ENCODE results near the gene SFXN4. TPM values are rescaled to one million over a fixed set of nuclear protein-coding genes. Genes with fewer than 3 reads are reported as not detected.

Gene SFXN4
- total RNA-seq, 1 donor from 2014 or later = 19.9 TPM

DNA sequence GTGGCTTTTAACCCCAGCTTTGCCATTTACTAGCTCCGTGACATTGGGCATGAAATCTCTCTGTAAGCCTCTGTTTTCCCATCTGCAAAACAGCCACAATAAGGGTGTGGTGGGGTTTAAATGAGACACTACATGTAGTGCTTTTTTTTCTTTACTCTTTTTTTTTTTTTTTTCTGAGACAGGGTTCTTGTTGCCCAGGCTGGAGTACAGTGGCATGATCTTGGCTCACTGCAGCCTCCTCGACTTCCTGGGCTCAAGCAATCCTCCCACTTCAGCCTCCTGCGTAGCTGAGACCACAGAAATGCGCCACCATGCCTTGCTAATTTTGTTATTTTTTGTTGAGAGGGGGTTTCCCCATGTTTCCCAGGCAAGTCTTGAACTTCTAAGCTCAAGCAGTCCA lies 69.9 kb downstream of the SFXN4 start:
- TF ChIP-seq, protein P1, sequence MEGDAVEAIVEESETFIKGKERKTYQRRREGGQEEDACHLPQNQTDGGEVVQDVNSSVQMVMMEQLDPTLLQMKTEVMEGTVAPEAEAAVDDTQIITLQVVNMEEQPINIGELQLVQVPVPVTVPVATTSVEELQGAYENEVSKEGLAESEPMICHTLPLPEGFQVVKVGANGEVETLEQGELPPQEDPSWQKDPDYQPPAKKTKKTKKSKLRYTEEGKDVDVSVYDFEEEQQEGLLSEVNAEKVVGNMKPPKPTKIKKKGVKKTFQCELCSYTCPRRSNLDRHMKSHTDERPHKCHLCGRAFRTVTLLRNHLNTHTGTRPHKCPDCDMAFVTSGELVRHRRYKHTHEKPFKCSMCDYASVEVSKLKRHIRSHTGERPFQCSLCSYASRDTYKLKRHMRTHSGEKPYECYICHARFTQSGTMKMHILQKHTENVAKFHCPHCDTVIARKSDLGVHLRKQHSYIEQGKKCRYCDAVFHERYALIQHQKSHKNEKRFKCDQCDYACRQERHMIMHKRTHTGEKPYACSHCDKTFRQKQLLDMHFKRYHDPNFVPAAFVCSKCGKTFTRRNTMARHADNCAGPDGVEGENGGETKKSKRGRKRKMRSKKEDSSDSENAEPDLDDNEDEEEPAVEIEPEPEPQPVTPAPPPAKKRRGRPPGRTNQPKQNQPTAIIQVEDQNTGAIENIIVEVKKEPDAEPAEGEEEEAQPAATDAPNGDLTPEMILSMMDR (conservative IDR thresholded peaks at IDR 0.05) = no peak
- H3K36me3 Mint-ChIP-seq (ENCODE audit: low read depth) = no peaks in the 10 kb centered on the region
- no peak for DNase-seq (ENCODE audit: low read depth, low spot score)
- peaks cover 4% of the 10 kb centered on the region for H3K4me1 Mint-ChIP-seq
- H3K27me3 Mint-ChIP-seq (ENCODE audit: low read depth) = no peaks in the 10 kb centered on the region
- no peak overlapping the region for H3K4me3 Mint-ChIP-seq
- H3K9me3 Mint-ChIP-seq = no peaks in the 10 kb centered on the region
- no peak overlapping the region for H3K27ac Mint-ChIP-seq (ENCODE audit: unreplicated experiment)

DNA sequence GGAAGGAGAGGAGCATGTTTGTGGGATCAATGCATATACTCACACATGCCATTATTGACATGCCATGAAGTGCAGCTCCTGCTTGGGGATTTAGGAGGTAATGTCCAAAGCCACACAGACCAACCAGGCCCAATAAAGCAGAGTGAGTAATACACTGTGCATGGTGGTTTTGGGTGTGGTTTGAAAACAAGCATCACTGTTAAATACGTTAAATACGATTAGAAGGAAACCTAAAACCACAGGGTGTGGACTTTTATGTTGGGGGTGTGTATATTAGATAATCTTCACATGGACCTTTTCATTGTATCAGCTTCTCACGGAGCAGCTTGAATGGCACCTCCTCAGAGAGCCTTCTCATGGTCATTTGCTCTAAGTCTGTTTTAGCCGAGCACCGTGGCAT lies 74.5 kb downstream of the SFXN4 start:
- no peak for DNase-seq (ENCODE audit: low read depth, low spot score)
- no peak overlapping the region for H3K27ac Mint-ChIP-seq (ENCODE audit: unreplicated experiment)
- H3K4me1 Mint-ChIP-seq = peaks cover 4% of the 10 kb centered on the region
- no peaks in the 10 kb centered on the region for H3K9me3 Mint-ChIP-seq
- H3K4me3 Mint-ChIP-seq = no peak overlapping the region
- TF ChIP-seq, protein P1 (conservative IDR thresholded peaks at IDR 0.05) = no peak
- H3K27me3 Mint-ChIP-seq (ENCODE audit: low read depth) = no peaks in the 10 kb centered on the region
- H3K36me3 Mint-ChIP-seq (ENCODE audit: low read depth) = no peaks in the 10 kb centered on the region

Other genes starting within 250 kb of the SFXN4 start
- gene NANOS1, start 136.0 kb downstream of the SFXN4 start, total RNA-seq = 2.8 and 3.0 TPM in 2 replicates
- gene EIF3A, start 84.9 kb downstream of the SFXN4 start, total RNA-seq = 163 and 169 TPM in 2 replicates
- gene DENND10, start 61.6 kb downstream of the SFXN4 start, total RNA-seq = 48.1 and 49.3 TPM in 2 replicates
- gene PRDX3, start 13.1 kb upstream of the SFXN4 start, total RNA-seq = 144 and 147 TPM in 2 replicates
- 13.5 and 13.9 TPM in 2 replicates for gene GRK5, start 41.9 kb upstream of the SFXN4 start, total RNA-seq